Progenitor cell of endocrine pancreas (in vitro differentiated cells): ENCODE results near the gene KCNJ6. TPM values are rescaled to one million over a fixed set of nuclear protein-coding genes. Genes with fewer than 3 reads are reported as not detected.

Experiments used
- DNase-seq: peaks from one replicate; pipeline ENCODE4 v3.0.0; 2021; ENCODE audit warnings: low spot score; ENCODE audit not compliant: unreplicated experiment
- H3K27ac Mint-ChIP-seq: 2 replicates; pipeline ENCODE4 v1.8.0; 2021; ENCODE audit warnings: mild to moderate bottlenecking, moderate library complexity, mixed read lengths
- H3K27me3 Mint-ChIP-seq: 2 replicates; pipeline ENCODE4 v1.8.0; 2021; ENCODE audit warnings: mixed read lengths
- H3K36me3 Mint-ChIP-seq: 2 replicates; pipeline ENCODE4 v1.8.0; 2022; ENCODE audit warnings: mixed read lengths; ENCODE audit not compliant: insufficient read depth
- H3K4me1 Mint-ChIP-seq: 2 replicates; pipeline ENCODE4 v1.8.0; 2021; ENCODE audit warnings: low read depth, mixed read lengths
- H3K4me3 Mint-ChIP-seq: 2 replicates; pipeline ENCODE4 v1.8.0; 2021; ENCODE audit warnings: low read depth, mild to moderate bottlenecking, moderate library complexity, mixed read lengths
- H3K9me3 Mint-ChIP-seq: 2 replicates; pipeline ENCODE4 v1.8.0; 2021; ENCODE audit warnings: low read depth, mixed read lengths
- CTCF ChIP-seq: fragments of 200-600 bp; sonication (generic); IDR thresholded peaks from one replicate; pipeline ENCODE4 v1.5.0; 2021; ENCODE audit warnings: antibody characterized with exemption, mild to moderate bottlenecking; ENCODE audit not compliant: unreplicated experiment
- total RNA-seq: library from RNA; stranded (reverse); gene quantifications from 2 replicates; pipeline ENCODE4 v1.2.1, GENCODE V29; 2021

The KCNJ6 gene
- total RNA-seq, 1 donor from 2014 or later, result 3.3 TPM

DNA sequence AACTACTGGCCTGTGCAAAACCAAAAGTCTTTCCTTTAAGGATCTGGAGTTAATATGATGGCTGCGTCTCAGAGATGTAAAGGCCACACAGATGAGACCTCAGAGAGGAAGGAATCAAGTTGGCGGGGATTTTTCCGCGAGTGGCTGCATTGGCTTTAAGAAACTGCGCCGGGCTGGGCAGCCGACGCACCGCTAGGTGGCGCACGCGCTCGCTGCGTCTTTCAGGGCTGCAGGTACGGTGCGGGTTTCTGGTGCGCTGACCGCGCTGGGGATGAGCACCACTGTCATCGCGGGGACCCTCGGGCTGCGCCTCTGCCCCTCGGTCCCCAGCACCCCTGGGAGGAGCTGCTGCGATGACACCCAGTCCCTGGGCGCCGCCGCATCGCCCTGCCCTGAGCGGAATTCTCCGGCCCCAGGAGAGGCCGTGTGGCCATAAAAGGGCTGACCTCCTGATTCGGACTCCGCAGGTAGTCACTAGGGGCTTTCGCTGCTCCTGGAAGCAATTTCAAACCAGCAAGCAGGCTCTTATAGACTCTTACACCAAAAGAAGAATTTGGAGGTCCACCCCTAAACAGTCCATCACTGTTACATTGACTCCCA lies 241.0 kb downstream of the KCNJ6 start:
- Mint-ChIP-seq H3K9me3 (no peaks in the 10 kb centered on the region), H3K27me3 (peaks cover 45% of the 10 kb centered on the region), H3K4me3 (no peak overlapping the region), H3K36me3 (no peaks in the 10 kb centered on the region), H3K4me1 (peaks cover 2% of the 10 kb centered on the region), H3K27ac (no peak overlapping the region)
- peak; percentile 97 for TF ChIP-seq CTCF
- peak; percentile 64 for DNase-seq

- Mint-ChIP-seq H3K9me3 (peaks cover 3% of the 10 kb centered on the region), H3K4me3 (no peak overlapping the region), H3K36me3 (no peaks in the 10 kb centered on the region), H3K27ac (no peak overlapping the region), H3K27me3 (peaks cover 45% of the 10 kb centered on the region), H3K4me1 (peaks cover 2% of the 10 kb centered on the region)
- no peak for DNase-seq
- TF ChIP-seq CTCF, result no peak
These were observed 242.3 kb downstream of the KCNJ6 start for GRCh38 chr21:37673801-37674575.

GRCh38 chr21:37671381-37671780 lies 244.9 kb downstream of the KCNJ6 start:
- H3K4me1 Mint-ChIP-seq, result peaks cover 5% of the 10 kb centered on the region
- H3K36me3 Mint-ChIP-seq, result no peaks in the 10 kb centered on the region
- no peak overlapping the region for H3K4me3 Mint-ChIP-seq
- no peak overlapping the region for H3K27ac Mint-ChIP-seq
- peaks cover 34% of the 10 kb centered on the region for H3K27me3 Mint-ChIP-seq
- no peak for DNase-seq
- H3K9me3 Mint-ChIP-seq, result peaks cover 5% of the 10 kb centered on the region
- no peak for TF ChIP-seq CTCF

DNA sequence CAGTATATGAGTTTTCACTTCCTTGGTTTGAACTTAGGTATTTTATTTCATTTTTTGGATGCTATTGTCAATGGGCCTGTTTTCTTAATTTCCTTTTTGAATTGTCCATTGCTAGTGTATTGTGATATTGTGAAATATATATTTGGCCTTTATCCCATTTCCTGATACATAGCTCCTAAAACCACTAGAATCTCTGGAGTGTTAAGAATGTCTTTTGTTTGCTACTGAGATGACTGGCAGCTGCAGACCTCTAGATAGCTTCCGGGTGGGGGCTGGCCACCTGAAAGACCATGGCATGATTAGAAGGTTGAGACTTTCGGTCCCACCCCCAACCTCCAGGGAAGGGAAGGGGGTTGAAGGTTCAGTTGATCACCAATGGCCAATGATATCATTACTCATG lies 245.4 kb downstream of the KCNJ6 start:
- Mint-ChIP-seq H3K27me3 (peaks cover 32% of the 10 kb centered on the region), H3K9me3 (peaks cover 5% of the 10 kb centered on the region), H3K4me3 (no peak overlapping the region), H3K27ac (no peak overlapping the region), H3K4me1 (peaks cover 5% of the 10 kb centered on the region), H3K36me3 (no peaks in the 10 kb centered on the region)
- no peak for DNase-seq
- TF ChIP-seq CTCF, result no peak

DNA sequence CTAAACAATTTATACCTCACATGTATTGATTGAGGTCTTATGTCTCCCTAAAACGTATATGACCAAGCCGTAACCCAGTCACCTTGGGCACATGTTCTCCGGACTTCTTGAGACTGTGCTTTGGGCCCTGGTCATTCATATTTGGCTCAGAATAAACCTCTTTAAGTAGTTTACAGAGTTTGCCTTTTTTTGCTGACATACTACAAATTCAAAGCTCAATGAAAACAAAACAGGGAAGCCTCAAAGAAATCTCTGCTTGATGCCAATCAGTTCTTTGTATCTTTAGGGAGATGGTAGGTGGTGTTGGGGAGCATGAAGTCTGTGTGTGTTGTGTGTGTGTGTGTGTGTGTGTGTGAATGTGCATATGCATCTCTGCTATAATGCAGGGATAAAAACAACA lies 247.0 kb downstream of the KCNJ6 start:
- no peak for DNase-seq
- peaks cover 1% of the 10 kb centered on the region for H3K36me3 Mint-ChIP-seq
- H3K4me3 Mint-ChIP-seq, result no peak overlapping the region
- peaks cover 6% of the 10 kb centered on the region for H3K4me1 Mint-ChIP-seq
- TF ChIP-seq CTCF, result no peak
- peaks cover 11% of the 10 kb centered on the region for H3K9me3 Mint-ChIP-seq
- no peak overlapping the region for H3K27ac Mint-ChIP-seq
- H3K27me3 Mint-ChIP-seq, result peaks cover 21% of the 10 kb centered on the region
